Fibroblast of skin of right quadriceps (primary cell): Measurements from ENCODE around the gene DNAJC15.
A peak's percentile ranks its signal among the peaks of the same experiment; 100 is the strongest.

Source experiments
- DNase-seq: peaks from one replicate; pipeline ENCODE4 v3.0.0-alpha.2; 2013

The DNAJC15 gene

DNA sequence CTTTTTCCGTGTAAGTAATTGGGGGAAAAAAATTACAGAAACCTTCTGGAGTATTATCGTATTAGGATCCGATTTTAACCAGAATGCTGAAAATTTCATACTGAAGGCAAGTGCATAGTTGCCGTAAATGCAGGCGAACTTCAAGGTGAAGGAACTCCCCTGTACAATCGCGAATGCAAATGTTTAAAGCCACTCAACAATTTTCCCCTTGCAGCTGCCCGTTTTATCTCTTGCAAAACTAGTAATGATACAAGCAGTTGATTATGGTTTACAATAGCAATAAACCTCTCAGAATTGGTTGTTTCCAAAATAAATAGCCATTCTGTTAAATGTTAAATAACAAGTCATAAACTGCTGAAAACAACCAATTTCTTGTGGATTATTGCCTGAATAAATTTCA, 105.7 kb downstream of the DNAJC15 start:
- DNase-seq: no peak

DNA sequence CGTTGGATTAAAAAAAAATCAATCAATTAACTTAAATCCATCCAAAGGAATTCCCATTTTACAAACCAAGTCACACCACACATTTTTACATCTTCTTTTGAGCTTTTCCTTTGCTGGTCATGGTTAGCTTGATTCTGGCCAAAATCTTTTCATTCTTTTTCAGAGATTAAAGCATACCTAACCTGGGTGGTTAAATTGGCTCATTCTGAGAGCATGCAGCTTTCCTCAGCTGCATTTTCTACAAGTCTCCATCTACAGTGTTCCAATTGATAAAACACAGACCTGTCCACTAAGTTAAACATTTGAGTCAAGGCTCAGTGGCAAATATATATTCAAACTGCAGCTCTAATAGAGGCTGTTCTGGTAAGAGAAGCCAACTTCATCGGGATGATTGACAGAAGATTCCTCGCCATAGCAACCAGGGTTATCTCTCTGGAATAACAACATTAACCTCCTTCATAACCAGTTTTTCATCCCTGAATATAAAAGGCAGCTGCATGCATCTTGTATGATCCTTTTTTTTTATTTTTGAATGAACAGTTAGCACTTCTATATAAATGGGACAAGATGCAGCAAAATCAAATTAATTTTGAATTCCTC, 106.2 kb downstream of the DNAJC15 start:
- no peak for DNase-seq

DNA sequence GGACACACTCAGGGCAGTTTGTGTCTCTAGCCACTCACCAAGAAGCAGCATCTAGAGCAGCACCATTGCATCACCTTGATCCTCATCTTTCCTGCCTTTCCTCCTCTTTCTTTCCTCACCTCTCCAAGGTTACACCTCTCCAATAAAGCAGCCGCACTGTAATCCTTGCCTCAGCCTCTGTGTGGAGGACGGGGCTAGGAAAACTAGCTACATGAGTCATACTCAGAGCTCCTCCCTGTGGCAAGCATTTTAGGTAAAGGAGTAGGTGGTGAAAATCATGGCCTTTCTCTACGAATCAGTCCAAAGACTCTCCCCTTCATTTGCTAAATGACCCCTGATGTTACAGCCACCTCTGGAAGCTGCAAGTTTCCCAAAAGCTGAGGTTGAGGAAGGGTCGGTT, 108.9 kb downstream of the DNAJC15 start:
- DNase-seq: peak; percentile 49

DNA sequence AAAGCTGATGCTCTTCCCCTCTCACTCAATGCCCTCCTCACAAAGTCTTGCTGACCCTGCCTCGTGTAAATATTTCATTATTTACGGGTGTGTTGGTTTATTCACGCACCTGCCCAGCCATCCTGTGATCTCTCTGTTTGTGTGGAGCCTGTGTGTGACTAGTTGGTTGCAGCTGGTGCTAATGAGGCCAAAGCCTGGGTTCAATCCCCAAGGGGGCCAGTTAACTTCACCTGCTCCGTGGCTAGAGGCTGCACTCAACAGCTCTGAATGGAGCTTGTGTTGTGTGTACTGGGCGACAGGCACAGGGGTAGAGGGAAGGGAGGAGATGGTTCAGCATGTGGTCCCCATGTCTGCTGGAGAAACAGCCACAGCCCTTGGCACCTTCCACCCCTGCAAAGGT, 109.5 kb downstream of the DNAJC15 start:
- no peak for DNase-seq

DNA sequence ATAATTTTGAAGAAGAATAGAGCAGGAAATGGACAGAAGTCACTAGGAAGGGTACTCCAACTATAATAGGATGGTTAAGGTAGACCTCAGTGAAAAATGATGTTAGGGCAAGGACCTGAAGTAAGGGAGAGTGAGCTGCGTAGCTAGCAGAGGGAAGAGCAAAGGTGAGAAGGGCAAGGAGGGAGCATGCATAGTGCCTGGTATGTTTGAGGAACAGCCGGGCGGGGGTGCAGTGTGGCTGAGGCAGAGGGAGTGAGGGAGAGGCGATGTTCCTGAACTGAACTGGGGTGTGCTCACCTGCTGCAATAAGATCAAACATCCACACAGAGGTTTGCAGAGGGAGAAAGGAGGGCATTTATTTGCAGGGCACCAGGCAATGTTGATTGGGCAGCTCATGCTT, 110.4 kb downstream of the DNAJC15 start:
- DNase-seq: no peak

DNA sequence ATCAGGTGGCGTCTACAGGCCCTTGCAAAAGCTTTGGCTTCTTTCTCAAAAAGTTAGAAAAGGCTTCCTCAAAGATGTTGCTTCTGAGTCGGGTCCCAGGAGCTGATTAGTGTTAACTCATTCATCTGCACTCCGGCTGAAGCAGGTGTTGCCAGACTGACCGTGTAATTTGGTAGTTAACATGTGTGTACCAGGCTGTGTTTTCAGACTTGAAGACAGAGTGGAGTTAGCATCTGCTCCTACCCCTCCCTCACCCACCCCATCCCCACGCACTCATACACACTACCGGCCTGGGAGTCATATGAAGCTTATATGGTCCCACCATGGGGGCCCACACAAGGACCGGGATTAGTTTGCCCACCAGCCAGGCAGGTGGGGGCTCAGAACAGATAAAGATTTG, 111.5 kb downstream of the DNAJC15 start:
- DNase-seq: no peak

DNA sequence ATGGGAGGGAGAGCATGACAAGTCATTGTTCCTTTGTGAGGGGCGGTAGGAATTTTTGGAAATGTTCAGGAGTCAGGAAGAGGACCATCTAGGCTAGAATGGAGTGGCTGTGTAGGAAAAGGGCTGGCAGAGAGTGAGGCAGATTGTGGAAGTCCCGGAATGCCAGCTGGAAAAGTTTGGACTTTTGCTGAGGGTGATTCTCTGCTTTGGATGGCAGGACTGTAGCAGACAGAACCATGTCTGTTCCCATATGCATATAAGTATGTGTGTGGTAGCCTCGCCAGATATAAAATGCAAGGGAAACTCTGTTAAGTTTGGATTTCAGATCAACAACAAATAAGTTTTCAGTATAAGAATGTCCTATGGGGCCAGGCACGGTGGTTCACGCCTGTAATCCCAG, 112.1 kb downstream of the DNAJC15 start:
- DNase-seq: no peak

DNA sequence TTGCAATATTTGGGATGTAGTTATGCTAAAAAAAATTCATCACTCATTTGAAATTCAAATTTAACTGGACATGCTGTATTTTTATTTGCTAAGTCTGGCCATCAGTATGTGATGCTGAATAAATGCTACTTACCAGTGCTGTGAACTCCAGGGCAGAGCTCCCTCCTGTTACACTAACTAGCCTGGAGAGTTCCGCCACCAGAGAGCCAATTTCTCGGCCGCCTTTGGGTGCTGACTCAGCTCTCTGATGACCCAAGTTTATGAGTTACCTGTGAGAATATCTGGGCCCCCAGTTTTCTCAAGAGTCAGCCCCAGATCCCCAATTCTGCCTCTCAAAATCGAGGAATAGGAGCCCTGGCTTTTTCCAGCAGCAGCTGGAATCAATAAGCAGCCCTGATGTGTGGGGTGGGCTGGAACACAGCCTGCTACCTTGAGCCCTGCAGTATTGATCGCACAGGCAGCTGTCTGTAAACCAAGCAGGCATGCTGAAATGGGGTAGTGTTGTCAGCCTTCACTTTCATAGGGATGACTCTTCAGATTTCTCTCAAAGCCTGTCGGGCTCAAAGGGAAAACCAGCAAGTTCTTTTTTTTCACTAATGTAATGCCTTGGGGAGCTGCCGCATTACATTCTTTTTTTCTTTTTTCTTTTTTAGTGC, 113.7 kb downstream of the DNAJC15 start:
- DNase-seq: peak; percentile 44

DNA sequence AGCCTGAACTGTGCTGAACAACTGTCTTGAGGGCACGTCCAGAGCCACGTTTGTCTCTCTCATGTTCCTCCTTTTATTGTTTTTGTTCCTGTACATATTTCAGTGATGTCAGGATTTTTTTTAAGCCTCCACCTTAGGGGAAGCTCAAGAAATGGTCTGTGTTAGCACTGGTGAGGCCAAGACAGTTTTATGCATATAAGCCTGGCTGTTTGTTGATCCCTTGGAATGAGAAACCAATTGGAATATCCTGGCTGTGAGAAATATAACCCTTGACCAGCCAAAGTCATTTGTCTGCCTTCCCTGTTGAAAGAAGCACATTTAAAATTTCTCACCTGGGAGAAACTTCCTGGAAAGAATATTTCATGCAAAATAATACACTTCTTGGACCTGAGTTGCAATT, 115.8 kb downstream of the DNAJC15 start:
- no peak for DNase-seq

DNA sequence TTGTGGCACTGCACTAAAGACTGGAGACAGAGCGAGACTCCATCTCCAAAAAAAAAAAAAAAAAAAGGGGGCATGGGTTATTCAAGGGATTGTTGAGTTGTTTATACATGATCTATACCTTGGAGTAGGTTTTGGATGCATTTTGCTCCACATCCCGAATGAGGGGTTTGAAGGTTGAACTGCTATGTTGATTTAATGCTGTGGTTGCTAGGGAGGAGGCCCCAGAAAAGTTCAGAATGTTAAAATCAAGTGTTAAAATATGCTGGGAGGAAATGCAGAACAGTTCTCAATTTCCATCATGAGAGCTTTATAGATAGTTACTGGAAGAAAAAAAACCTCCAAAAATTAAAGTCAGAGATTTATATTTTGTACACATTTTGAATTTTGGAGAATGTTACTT, 116.5 kb downstream of the DNAJC15 start:
- no peak for DNase-seq

DNA sequence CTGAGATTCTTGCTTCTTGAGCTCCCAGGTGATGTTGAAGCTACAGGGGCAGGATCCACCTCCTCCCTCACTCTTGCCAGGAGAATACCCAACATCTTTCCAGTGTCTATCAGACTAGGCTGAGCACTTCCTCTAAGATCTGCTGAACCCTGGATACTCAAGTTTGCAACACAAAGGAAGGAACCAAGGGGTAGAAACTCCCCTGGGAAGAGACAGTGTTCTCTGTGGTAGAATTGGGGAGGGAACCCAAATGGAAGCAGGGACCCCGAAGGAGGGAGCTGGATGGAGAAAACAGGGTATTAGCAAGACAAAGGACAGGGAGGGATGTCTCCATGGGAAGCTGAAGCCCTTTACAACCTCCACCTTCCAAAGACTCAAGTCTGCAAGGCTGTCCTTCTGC, 117.6 kb downstream of the DNAJC15 start:
- no peak for DNase-seq

DNA sequence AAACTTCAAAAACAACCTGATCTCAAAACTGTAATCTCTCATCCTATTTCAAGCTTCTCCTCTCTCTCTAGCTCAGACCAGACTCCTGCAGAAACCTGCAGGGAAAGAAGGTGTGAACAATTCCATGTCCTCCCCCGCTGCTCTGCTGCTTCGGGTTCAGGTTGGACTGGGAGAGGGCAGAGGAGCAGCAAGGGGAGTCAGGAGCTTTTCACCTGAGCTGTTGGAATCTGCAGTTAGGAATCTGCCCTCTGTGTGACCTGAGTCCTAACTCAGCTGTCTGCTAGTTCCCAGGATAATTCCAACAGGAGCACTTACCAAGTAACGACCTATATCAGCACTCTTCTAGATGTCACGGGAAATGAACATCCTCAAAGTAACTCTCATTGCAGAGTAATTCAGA, 118.3 kb downstream of the DNAJC15 start:
- no peak for DNase-seq

DNA sequence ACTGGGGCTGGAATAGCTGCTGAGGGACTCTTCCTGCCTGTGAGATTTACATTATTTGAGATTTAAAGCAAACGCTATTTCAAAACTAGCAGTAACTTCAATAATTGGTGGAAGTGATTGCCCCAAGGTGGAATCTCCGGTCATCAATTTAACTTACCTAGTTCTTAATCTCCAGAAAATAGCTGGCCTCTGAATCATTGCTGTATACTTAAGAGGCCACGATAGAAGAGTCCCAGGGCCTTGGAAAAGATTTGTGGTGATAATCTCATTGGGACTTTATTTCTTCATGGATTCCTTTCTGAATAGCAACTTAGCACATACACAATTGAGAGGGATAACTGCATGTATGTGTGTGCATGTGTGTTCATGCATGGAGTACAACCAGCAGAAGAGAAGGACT, 120.2 kb downstream of the DNAJC15 start:
- no peak for DNase-seq

DNA sequence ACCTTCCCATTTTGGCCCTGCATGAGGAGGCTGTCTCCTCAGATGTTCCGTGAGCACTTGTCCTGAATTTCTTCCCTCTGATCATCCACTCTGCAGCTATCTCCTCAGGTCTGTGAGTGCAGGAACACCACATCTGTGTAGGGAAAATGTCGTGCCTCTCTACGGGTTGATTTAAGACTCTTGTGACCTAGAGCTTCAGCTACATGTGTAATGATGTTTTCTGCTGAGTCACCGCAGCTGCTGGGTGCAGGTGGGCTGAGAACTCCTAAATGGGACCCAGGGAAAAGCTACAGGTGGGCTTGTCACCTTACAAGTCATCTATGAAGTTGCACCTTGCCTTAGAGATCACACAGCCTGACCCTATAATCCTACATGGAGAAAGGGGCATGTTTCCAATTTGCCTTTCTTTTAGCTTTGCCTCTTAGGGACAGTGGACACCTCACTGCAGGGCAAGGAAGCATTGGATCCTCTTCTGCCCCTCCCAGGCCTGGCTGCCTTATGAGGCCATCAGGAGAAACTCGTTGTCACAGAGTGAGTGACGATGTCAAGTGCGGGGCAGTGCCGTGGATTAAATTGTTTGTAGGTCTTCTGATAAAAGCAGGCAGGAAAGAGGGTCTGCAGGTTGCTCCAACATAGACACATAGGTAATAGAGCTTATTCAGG, 122.3 kb downstream of the DNAJC15 start:
- DNase-seq: no peak

DNA sequence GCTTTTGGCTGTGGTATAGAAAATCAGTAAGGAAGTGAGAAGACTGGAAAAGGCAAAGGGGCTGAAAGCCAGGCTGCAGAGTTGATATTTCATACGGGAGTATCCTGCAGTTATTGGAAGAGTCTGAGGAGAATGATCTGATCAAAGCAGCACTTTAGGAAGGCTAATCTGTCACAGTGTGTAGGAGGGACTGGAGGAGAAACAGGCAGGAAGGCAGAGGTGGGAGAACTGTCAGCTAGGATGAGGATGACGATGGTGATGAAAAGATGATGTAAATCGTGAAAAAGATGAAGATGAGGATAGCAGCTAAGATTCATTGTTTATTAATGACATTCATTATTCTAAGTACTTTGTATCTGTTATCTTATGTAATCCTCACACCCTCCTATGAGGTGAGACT, 123.0 kb downstream of the DNAJC15 start:
- DNase-seq: no peak

DNA sequence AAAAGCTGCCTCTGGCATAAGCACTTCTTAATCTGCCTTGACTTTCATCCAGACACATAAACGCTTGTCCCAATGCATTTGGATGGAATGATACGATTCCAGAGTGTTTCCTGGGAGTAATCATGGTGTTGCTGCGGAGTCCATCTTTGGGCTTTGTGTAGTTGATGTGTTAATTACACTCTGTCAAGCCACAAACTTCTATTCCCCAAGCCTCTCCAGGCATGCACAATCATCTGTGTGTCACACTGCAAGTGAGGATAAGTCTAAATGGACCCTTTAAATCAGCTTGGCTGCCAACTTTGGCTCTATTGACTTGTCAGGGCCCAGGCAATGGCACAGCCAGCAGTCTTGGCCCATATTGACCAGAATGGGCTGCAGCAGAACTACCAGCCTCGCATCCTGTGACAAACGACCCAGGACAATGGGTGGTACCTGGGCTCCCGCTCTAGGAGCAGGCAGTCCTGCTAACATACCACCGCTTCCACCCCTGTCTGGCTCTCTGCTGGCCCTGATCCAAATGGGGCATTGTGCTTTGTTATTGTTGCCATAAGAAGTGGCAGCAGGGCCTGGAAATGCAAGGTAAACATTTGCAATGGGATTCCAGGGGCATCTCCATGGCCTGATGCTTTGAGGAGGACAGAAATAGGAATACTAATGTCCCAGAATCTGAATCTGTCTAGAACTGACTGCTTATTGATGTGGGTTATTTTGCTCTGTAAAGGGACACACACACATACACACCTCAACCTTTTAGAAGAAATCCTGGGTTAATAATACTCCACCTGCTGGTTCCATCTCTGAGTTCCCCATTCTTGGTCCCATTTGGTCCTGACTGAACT, 127.2 kb downstream of the DNAJC15 start:
- no peak for DNase-seq

DNA sequence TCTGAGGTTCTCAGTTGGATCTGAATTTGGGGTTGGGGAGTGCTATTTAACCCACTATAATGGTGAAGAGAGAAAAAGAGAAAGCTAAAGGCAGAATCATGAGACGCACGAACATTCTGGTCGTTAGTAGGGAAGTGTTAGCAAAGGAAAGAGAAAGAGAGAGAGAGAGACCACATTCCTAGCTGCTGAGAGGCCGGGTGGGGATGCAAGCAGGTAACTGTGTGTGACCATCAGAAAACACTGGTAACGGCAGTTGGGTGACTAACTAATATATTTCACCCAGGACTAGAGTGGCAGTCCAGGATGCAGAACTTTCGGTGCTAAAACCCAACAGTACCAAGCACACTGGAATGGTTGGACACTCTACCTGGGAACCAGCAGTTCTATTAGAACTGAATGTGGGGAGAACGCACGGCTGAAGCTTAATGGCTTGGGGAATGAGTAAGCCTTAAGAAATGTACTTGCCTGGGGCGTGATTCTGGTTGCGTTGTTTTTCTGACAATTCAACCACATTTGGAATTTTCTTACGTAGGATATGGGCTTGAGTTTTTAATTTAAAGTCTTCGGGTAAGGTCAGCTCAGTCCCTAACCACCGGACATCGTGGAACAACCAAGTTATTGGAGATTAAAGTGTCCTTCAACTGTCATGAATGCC, 130.2 kb downstream of the DNAJC15 start:
- peak; percentile 57 for DNase-seq

DNA sequence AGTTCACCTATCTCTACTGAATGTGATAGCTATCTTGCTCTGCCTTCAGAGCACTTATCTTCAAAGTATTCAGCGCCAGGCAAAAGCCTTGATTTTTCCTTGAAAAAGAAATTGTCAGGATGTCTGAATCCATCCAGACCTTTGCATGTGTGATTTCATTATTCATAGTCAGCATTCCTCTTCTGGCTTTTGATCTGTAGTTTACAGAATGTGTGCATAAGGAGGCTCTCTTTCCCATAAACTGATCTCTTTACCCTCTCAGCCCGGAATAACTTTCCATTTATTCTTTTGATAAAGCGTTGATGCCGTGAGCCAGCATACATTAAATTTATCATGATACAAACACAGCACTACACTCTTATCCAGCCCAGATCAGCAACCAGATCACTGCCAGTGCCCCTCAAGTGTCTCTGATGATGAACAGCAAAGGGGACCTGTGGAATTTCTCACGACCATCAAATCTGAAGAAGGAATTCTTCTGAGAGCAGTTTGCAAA, 130.8 kb downstream of the DNAJC15 start:
- DNase-seq: no peak

DNA sequence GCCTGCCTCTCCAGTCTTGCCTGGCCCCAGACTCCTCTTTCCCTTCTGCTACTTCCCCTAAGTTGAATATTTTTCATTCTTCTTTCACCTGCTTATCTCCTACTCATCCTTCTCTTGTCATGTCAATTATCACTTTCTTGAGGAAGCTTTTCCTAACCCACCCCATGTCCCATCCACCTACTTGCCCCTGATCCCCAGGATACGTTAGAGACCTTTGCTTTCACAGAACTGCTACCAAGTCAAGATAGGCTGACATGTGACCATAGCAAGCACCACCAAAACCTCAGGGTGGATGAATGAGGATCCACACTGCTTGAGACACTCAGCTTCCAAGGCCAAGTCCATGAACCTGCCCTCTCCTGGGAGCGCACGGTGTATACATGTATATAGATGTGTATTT, 131.5 kb downstream of the DNAJC15 start:
- no peak for DNase-seq

DNA sequence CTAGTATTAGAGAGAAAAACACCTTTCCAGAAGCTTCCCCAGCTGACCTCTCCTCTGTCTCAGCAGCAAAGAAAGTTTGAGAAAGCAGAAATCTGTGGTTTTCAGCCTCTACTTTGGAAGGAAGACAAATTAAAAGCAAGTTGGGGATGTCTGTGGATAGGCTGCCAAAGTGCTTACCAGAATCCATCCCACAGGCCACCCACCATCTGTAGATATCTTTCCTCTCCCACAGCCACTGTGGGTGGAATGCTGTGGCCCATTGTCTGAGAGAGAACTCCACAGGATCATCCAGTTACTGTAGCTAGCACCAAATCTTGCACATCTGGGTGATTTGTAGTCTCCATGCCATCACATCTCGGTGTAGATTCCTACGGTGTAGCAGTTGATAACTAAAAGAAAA, 133.5 kb downstream of the DNAJC15 start:
- no peak for DNase-seq

DNA sequence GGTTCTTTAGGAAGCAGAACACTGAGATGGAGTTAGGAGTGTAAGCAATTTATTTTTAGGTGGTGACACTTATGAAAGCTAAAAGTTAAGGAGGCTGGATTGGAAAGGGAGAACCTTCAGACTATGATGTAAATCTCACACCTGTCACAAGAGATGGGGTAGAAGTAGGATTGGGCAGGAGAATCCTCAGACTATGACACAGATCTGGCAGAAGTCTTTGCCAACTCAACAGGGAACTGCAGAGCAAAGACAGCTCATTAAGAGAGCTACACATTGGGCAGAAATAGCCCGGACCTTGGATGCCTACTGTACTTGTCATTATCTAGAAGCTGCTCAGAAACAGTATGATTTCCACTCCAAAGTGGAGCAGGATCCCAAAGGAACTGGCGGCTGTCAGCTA, 134.4 kb downstream of the DNAJC15 start:
- DNase-seq: no peak

DNA sequence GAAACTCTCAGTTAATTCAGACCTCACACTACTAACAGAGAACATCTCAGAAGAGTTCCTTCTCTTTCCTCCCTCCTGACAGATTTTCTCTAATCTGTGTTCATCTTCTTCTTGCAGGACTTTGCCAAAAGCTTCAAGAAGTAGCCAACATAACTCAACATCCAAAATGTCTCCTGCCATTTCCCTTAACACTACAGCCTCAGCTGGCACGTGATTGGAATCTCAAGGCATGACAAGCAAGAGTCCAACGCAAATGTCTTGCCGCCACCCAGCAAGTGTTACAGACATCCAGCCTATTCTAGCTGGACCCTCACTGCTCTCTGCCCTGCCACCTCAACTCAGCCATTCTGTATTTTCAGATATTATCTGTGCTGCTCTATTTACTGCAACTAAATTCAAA, 135.1 kb downstream of the DNAJC15 start:
- no peak for DNase-seq

DNA sequence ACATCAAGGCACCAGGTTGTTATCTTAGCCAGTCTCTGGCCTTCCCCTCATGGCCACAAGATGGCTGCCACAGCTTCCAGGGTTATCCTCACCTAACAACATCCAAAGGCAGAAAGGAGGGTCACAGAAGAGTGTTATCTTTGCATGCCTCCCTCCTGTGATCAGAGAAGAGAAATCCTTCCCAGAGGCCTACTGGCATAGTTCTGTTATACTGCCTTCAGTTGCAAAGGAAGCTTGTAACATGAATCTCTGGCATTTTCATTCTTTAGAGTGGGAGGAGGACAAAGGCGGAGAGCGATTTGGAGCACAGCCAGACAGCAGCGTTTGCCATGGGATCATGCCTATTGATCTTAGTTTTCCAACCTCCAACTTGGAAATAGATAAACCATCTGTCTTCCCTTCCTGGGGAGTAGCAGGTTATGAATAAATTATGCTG, 135.7 kb downstream of the DNAJC15 start:
- peak; percentile 77 for DNase-seq
